NCI-H2107 (cell line): Measurements from ENCODE around the gene TPPP.

ENCODE experiments used
- DNase-seq: peaks from one replicate; lab custom pipeline; 2025; lab: John Stamatoyannopoulos, UW

TPPP gene

GRCh38 chr5:624951-625230 lies 68.3 kb downstream of the TPPP start:
- DNase-seq, result no peak

- no peak for DNase-seq
Observed at GRCh38 chr5:624118-624950, 68.8 kb downstream of the TPPP start.

- DNase-seq, result no peak
Observed at GRCh38 chr5:623531-623930, 69.6 kb downstream of the TPPP start.

- no peak for DNase-seq
Observed at GRCh38 chr5:622946-623522, 70.1 kb downstream of the TPPP start.

GRCh38 chr5:622359-622758 lies 70.8 kb downstream of the TPPP start:
- DNase-seq, result no peak

- no peak for DNase-seq
Observed at GRCh38 chr5:621341-621761, 71.8 kb downstream of the TPPP start.

GRCh38 chr5:620586-621180 lies 72.5 kb downstream of the TPPP start:
- DNase-seq, result no peak

GRCh38 chr5:620152-620551 lies 73.0 kb downstream of the TPPP start:
- no peak for DNase-seq

- DNase-seq, result no peak
Observed at GRCh38 chr5:619444-619843, 73.7 kb downstream of the TPPP start.

GRCh38 chr5:618450-618849 lies 74.7 kb downstream of the TPPP start:
- DNase-seq, result no peak

- no peak for DNase-seq
Observed at GRCh38 chr5:617896-618295, 75.3 kb downstream of the TPPP start.

GRCh38 chr5:616484-617039 lies 76.6 kb downstream of the TPPP start:
- DNase-seq, result no peak

- no peak for DNase-seq
Observed at GRCh38 chr5:612498-613424, 80.4 kb downstream of the TPPP start.

GRCh38 chr5:611731-612486 lies 81.2 kb downstream of the TPPP start, which contains the start of gene CEP72:
CEP72 (plus strand) TSS chr5:612340; CDS start chr5:612362, 22 bp downstream.
- DNase-seq, result peak; percentile 90

- DNase-seq, result no peak
Observed at GRCh38 chr5:610744-611730, 82.1 kb downstream of the TPPP start.

GRCh38 chr5:610011-610743 lies 83.0 kb downstream of the TPPP start:
- DNase-seq, result no peak
